DMS79 treated with DMSO at 0.1 percent for 48 hours (cell line): ENCODE measurements around the gene EHD3.
"Not testable (repeated sequence)": the region's sequence is repeated elsewhere in the genome, so short reads cannot be mapped to it uniquely, and the experiment has no call there.

ENCODE experiments used
- DNase-seq: peaks from one replicate; lab custom pipeline; 2025; lab: John Stamatoyannopoulos, UW

EHD3 gene

GRCh38 chr2:31256611-31257382 lies 22.8 kb downstream of the EHD3 start:
- no peak for DNase-seq

DNA sequence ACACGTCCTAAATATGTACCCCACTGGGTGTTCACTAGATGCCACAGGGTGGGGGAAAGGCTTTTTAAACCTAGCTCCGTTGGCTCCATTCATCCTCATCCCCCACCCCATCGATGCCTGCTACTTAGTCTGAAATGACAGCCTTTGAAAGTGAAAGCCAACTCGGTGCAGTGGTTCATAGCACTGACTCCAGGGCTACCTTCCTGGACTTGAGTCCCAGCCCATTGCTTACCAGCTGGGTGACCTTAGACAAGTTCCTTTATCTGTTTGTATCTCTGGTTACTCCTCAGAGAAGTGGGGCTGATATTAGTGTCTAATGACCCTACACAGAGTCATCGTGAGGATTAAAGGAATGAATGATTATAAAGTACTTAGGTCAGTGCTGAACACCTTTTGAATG lies 24.4 kb downstream of the EHD3 start:
- no peak for DNase-seq

DNA sequence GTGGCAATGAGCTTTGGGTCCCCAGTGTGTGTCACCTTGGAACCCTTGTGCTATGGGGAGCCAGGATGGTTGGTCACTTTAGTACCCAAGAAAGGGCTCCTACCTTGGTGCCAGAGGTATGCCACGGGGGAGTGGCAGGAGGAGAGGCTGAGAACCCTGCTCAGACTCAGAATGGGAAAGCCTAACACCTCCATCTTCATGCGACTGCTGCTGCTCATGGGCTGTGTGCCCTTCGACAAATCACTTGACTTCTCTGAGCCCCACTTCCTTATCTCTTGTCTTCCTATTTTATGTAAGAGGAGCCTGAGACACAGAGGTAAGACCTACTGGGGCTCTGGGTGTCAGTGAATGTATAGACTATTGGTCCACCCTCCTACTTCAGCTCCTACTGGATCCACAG lies 25.1 kb downstream of the EHD3 start:
- DNase-seq, result no peak

GRCh38 chr2:31260870-31261269 lies 26.9 kb downstream of the EHD3 start:
- DNase-seq, result no peak

DNA sequence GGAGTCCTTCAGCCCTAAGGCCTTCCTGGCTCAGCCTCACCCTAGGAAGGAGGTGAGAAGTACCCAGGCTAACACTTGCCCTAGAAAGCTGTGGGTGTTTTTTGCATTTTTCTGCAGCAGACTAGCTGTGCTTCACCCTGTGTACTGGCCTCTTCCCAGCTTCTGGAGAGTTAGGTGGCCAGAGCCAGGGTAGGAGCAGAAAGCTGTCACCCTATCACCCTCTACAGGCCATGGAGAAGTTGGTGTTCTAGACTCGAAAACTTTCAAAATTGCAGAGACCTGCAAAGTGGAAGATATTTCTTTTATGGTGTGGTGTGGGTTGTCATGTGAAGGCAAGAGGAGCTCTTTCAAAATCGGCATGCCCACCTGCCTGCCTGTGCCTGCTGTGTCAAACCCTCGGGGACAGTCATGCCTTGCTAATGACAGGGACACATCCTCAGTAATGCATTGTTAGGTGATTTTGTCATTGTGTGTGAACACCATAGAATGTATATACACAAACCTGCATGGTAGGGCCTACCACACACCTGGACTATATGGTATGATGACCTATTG lies 29.8 kb downstream of the EHD3 start:
- no peak for DNase-seq

GRCh38 chr2:31265234-31265633 lies 31.3 kb downstream of the EHD3 start:
- DNase-seq, result no peak

DNA sequence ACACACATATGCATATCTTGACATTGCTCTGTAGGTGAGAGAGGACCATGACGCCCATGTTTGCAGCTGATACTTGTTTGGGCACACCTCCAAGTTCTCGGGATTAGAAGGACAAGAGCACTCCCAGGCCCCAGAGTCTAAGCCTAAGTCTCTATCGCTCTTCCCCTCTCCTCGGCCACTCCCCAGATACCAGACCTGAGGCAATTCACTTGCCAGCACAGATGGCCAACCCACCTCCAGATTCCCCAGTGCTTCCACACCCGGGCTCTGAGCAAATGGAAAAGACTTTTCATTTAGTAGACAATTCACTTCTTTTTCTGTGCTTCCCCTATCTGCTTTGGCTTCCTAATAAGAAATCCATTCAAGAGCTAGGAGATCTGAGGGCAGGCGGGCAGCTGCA lies 32.9 kb downstream of the EHD3 start:
- DNase-seq, result no peak

DNA sequence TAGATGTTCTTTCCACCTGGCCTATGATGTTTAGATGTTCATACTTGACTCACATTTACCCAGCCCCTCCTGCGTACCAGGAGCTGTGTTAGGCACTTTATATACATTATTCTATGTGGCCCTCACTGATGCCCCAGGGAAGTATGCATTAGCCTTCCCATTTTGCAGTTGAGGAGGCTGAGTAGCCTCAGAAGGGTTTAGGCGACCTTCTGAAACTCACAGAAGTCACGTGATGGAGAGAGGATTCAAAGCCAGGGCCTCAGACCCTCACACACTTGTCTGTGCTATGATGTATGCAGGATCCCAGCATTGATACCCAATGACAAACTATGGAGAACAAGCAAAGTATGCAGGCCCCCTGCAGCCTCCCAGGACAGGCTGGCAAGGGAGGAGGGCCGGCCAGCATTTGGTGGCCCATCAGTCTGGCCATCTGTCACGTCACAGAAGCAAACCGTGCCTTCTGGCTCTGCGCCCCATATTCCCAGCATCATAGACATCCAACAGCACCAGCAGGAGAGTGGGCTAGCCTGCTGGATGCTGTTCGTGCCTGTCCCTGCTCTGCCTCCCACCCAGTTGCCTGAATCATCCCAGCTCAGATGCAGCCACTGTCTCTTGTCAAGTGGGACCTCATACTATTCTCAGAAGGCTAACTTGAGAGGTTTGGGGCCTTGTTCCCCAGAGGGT lies 33.6 kb downstream of the EHD3 start:
- no peak for DNase-seq

GRCh38 chr2:31268344-31268743 lies 34.4 kb downstream of the EHD3 start:
- no peak for DNase-seq

DNA sequence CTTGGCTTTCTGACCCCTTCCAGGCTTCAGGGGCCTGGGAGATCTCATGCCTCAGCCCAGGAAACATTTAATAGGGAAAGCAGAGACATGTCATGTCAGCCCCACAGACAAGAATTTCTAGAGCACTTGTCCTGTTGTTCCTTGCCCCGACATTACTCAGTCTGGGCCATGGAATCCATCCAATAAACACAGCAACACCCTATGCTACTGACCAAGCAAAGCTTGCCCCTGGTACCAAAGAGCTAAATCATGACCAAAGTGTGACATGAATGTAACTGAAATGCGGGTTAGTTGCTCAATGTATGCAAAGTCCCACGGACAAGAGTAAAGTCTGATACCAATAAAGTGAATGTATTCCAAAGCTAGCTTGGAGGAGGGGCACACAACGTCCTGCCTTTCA lies 35.1 kb downstream of the EHD3 start:
- DNase-seq, result no peak

- DNase-seq, result no peak
Measured at GRCh38 chr2:31270131-31270530, 36.2 kb downstream of the EHD3 start.

DNA sequence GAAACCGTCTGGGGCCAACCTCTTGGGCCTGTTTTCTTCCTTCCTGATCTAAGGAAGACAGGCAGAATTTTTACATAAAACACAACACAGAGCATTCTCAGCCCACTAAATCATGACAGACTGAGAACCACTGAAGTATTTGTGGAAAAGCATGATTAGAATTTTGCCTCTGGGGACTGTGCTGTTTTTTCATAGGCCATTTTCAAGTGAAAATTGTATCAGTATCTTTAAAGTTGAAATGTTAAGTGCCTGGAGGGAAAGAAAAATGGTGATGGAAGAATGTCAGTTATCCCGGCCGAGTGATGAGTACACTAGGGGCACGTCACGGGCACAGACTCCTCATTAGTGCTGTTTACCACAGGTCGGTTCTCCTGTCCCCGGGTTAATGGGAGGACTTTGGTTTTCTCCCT lies 36.9 kb downstream of the EHD3 start:
- no peak for DNase-seq

DNA sequence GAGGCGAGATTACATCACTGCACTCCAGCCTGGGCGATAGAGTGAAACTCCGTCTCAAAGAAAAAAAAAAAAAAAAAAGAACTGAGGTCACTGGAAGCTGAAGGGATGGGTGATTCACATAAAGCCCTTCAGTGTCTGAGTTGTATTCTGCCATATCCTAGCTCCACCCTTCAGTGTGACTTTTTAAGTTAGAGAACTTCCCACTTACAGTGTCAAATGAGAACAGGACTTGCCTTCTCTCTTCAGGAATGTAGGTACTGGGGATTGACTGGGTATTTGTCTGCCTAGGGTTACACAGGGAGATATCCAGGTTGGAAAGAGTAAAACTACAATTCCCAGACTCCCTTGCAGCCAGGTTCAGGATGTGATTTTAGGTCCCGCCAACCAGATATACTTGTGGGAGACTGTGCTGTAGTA lies 37.9 kb downstream of the EHD3 start:
- no peak for DNase-seq

GRCh38 chr2:31274401-31275075 lies 40.6 kb downstream of the EHD3 start:
- no peak for DNase-seq

DNA sequence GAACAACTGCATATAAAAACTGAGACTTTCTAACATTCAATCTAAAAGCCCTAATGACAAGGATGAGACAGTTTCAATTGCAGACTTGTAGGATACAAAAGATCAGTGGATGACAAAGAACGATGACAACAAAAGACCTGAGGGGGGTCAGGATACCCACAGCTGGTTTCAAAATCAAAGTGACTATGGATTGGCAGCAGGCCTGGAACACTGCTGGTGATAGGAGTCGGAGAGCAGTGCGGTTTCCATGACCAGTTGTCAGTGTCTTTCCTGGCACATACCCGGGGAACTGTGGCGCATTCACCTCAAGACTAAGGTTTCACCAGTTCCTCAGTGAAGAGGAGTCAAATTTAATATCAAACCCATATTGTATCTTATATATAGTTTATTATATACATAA lies 42.0 kb downstream of the EHD3 start:
- DNase-seq, result no peak

- DNase-seq, result no peak
Measured at GRCh38 chr2:31277621-31278020, 43.7 kb downstream of the EHD3 start.

DNA sequence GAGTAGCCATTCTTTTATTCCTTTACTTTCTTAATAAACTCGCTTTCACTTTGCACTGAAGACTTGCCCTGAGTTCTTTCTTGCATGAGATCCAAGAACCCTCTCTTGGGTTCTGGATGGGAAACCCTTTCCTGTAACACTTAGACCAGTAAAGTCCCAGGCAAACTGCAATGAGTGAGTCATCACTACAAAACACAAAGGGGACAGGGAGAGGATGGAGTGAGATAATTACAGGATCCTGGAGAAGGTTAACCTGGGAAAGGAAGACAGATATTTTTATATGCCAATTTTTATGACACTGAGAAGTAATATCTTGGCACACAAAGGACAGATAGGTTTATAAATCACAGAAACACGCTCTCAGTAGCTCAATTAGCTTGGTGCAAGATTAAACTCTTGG lies 48.7 kb downstream of the EHD3 start:
- DNase-seq, result no peak

- not testable (repeated sequence) for DNase-seq
Measured at GRCh38 chr2:31283193-31283919, 49.4 kb downstream of the EHD3 start.

DNA sequence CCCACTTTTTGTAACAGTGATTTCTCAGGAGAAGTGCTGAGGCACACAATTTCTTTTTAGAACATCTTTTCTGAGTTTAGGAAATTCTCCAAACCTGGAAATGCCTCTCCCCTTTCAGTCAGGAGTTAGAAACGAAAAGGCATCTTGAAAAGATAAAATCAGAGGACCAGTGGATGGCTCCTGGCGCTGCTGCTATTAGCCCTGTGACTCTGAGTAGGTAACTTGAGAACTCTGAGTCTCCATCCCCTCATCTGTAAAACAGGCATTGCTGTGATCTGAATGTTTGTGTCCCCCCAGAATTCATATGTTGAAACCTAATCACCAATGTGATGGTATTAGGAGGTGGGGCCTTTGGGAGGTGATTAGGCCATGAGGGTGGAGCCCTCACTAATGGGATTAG lies 50.2 kb downstream of the EHD3 start:
- no peak for DNase-seq

DNA sequence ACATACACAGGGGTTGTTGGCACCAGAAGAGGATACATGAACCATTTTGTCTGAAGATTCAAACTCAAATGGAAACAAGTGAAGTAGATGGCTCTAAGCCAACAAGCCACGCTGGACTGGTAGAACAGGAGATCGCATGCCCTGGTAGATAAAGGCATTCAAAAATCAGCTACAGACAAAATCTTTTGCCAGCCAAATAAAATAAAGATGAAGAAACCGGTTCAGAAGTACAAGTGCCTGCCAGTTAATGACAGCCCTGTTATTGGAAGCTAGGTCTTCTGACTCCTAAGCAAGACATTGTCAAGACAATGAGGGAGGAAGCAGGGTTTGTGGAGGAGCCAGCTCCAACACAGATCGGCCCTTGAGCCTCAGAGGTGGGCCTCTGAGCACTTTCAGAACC lies 52.3 kb downstream of the EHD3 start:
- peak; percentile 31 for DNase-seq

DNA sequence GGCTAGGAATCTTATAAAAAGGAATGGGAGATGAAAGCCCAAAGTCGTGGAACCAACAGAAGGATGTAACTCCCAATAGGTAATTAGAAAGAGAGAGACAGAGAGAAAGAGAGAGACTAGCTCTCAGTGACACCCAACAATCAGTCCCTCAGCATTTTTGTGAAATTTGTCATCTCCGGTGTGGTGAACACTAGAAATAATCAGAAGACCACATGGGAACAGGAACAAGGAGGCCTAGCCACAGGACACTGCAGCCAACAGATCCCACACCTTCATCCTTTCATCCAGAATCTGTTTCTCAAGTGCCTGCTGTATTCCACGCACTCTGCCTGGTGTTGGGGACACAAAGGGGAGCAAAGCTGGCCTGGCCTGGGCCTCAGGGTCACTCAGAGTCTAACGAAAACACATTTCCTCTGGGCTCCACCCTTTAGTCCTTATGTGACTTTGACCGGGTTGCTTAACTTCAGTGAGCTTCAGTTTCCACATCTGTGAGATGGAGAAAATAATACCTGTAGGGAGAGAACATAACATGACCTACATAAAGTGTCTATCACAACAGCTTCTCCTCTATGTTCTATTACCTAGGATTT lies 53.1 kb downstream of the EHD3 start:
- no peak for DNase-seq

GRCh38 chr2:31287654-31288053 lies 53.7 kb downstream of the EHD3 start:
- DNase-seq, result no peak
